ENCODE results near the gene WDR55.
"Not testable (repeated sequence)": the region's sequence is repeated elsewhere in the genome, so short reads cannot be mapped to it uniquely, and the experiment has no call there.

Gene WDR55

DNA sequence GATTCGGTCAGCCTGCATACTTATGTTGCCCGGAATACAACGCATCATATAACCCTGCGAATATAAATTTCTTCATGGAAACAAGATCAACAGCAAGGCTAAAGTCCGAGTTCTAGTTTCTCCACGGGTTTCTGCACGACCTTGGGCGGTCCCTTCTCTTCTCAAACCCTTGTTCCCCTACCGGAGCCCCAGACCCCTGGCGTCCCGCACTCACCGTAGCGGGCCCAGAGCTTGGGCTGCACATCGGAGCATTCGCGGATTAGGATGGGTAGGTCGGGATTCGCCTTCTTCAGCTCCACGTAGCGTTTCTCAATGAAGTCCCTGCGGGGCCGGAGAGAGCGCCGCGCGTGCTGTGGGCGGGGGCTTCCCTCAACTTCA, 17.7 kb upstream of the WDR55 start:
- Histone ChIP-seq H3K4me1 (ENCODE audit: insufficient read depth, insufficient read length) (no peaks in the 10 kb centered on the region), H3K9ac (ENCODE audit: insufficient read length, low read depth) (peak overlapping the region; percentile 92), H3K36me3 (ENCODE audit: insufficient read depth, insufficient read length, low read length) (peaks cover 61% of the 10 kb centered on the region), H3K27me3 (ENCODE audit: insufficient read depth, insufficient read length) (no peaks in the 10 kb centered on the region), H3K4me3 (ENCODE audit: insufficient read length, low read depth) (peak overlapping the region; percentile 71), H3K9me3 (ENCODE audit: insufficient read depth, low read length) (no peaks in the 10 kb centered on the region)
- TF ChIP-seq YY1 (IDR thresholded peaks at IDR 0.05; ENCODE audit: insufficient read depth, insufficient read length) (no peak), SUZ12 (IDR thresholded peaks at IDR 0.05; ENCODE audit: extremely low read depth, insufficient read depth, insufficient read length) (no peak), ZNF274 (IDR thresholded peaks at IDR 0.05; ENCODE audit: low read depth, low read length) (no peak)
- DNase-seq (ENCODE audit: low read depth, low spot score), result no peak

DNA sequence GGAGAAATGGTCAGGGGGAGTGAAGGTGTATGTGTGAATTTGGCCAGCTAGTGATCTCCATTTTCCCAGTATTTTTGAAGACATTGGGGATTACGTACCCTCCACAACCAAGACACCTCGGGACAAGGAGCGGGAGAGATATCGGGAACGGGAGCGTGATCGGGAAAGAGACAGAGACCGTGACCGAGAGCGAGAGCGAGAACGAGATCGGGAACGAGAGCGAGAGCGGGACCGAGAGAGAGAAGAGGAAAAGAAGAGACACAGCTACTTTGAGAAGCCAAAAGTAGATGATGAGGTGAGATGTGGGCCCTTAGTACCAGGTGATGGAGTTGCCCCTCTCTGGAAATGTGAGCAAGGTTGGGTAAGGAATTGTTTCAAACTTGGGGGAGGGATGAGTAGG, 5.8 kb upstream of the WDR55 start:
- no peaks in the 10 kb centered on the region for H3K9me3 ChIP-seq (ENCODE audit: insufficient read depth, low read length)
- no peak for TF ChIP-seq SUZ12 (IDR thresholded peaks at IDR 0.05; ENCODE audit: extremely low read depth, insufficient read depth, insufficient read length)
- TF ChIP-seq ZNF274 (IDR thresholded peaks at IDR 0.05; ENCODE audit: low read depth, low read length), result no peak
- TF ChIP-seq YY1 (IDR thresholded peaks at IDR 0.05; ENCODE audit: insufficient read depth, insufficient read length), result no peak
- no peaks in the 10 kb centered on the region for H3K27me3 ChIP-seq (ENCODE audit: insufficient read depth, insufficient read length)
- H3K4me3 ChIP-seq (ENCODE audit: insufficient read length, low read depth), result no peak overlapping the region
- H3K4me1 ChIP-seq (ENCODE audit: insufficient read depth, insufficient read length), result no peaks in the 10 kb centered on the region
- no peak overlapping the region for H3K9ac ChIP-seq (ENCODE audit: insufficient read length, low read depth)
- H3K36me3 ChIP-seq (ENCODE audit: insufficient read depth, insufficient read length, low read length), result peaks cover 83% of the 10 kb centered on the region
- DNase-seq (ENCODE audit: low read depth, low spot score), result no peak

DNA sequence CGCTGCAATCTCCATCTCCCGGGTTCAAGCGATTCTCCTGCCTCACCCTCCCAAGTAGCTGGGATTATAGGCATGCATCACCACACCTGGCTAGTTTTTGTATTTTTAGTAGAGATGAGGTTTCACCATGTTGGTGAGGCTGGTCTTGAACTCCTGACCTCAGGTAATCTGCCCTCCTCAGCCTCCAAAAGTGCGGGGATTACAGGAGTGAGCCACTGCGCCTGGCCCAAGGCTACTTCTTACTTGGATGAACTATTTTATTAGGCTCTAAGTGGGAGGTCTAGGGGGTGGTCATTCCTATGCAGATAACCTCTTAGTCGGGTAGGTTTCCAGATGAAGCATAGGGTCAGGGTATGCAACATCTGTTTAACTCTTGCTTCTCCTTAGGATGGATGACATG, 4.3 kb upstream of the WDR55 start:
- peaks cover 70% of the 10 kb centered on the region for H3K36me3 ChIP-seq (ENCODE audit: insufficient read depth, insufficient read length, low read length)
- not testable (repeated sequence) for H3K9ac ChIP-seq (ENCODE audit: insufficient read length, low read depth); H3K27me3 ChIP-seq (ENCODE audit: insufficient read depth, insufficient read length); H3K4me3 ChIP-seq (ENCODE audit: insufficient read length, low read depth); H3K4me1 ChIP-seq (ENCODE audit: insufficient read depth, insufficient read length); DNase-seq (ENCODE audit: low read depth, low spot score); H3K9me3 ChIP-seq (ENCODE audit: insufficient read depth, low read length)

DNA sequence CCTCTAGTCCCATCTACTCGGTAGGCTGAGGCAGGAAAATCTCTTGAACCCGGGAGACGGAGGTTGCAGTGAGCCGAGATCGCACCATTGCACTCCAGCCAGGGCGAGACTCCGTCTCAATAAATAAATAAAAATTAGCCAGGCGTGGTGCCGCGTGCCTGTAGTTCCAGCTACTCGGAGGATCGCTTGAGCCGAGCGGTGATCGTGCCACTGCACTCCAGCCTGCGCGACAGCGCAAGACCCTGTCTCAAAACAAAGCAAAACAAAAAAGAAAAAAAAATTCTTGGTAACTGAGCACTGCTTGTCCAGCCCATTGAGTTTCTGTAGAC, 710 bp upstream of the WDR55 start:
- Histone ChIP-seq H3K9ac (ENCODE audit: insufficient read length, low read depth) (peak overlapping the region; percentile 92), H3K36me3 (ENCODE audit: insufficient read depth, insufficient read length, low read length) (peaks cover 69% of the 10 kb centered on the region)

DNA sequence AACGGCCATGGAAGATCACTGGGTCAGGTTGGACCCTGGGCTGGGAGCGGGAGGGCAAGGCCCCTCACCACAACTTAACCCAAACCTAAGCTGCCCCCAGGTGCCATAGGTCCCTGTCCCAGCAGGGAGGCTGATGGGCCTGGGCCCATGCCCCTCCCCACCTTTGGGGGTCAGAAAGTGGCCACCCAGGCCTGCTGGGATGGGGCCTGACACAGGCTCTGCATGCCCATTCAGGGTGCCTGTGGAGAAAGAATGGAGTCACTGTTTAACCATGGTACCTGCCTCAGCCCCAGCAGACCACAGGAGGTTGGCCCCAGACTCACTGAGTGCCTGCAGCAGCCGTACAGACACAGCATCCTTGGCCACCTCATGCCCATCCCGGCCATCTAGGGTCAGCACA, 6.3 kb downstream of the WDR55 start:
- H3K4me1 ChIP-seq (ENCODE audit: insufficient read depth, insufficient read length); H3K9me3 ChIP-seq (ENCODE audit: insufficient read depth, low read length); H3K9ac ChIP-seq (ENCODE audit: insufficient read length, low read depth); DNase-seq (ENCODE audit: low read depth, low spot score); H3K27me3 ChIP-seq (ENCODE audit: insufficient read depth, insufficient read length); H3K4me3 ChIP-seq (ENCODE audit: insufficient read length, low read depth): not testable (repeated sequence)
- peaks cover 86% of the 10 kb centered on the region for H3K36me3 ChIP-seq (ENCODE audit: insufficient read depth, insufficient read length, low read length)

More for the DNA sequence above, 710 bp upstream of the WDR55 start:
- H3K4me1 ChIP-seq (ENCODE audit: insufficient read depth, insufficient read length), result peaks cover 3% of the 10 kb centered on the region
- no peaks in the 10 kb centered on the region for H3K9me3 ChIP-seq (ENCODE audit: insufficient read depth, low read length)
- H3K27me3 ChIP-seq (ENCODE audit: insufficient read depth, insufficient read length), result no peaks in the 10 kb centered on the region
- TF ChIP-seq SUZ12 (IDR thresholded peaks at IDR 0.05; ENCODE audit: extremely low read depth, insufficient read depth, insufficient read length), result no peak
- no peak for TF ChIP-seq ZNF274 (IDR thresholded peaks at IDR 0.05; ENCODE audit: low read depth, low read length)
- TF ChIP-seq YY1 (IDR thresholded peaks at IDR 0.05; ENCODE audit: insufficient read depth, insufficient read length), result no peak
- DNase-seq (ENCODE audit: low read depth, low spot score), result no peak
- H3K4me3 ChIP-seq (ENCODE audit: insufficient read length, low read depth), result peak overlapping the region; percentile 93

DNA sequence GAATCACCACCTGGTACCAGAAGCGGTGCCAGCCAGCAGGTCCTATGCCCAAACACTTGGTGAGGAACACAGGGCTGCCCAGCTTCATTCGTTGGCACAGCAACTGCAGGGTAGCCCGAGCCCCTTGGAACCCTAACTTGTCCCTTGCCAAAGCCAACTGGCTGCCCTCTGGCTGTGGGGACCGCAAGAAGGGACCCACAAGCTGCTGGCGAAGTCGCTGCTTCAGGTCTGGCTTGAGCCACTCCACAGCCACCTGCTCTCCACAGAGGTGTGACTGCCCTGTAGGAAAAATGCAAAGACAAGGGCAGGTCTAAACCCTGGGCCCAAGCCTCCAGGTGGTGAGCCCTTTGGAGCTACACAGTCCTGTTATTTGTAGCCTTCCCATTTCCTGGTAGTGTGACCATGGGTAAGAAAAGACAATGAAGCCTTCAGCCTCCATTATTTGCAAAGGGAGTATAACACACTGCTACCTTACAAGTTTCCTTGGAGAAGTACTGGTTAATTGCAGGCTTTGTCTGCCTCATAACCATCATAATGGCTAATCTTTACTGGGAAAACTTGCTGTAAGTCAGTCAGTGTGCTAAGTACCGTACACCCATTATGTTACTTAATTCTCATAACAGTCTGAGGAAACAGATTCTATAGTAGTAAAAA, 6.9 kb downstream of the WDR55 start:
- DNase-seq (ENCODE audit: low read depth, low spot score), result no peak
- peaks cover 90% of the 10 kb centered on the region for H3K36me3 ChIP-seq (ENCODE audit: insufficient read depth, insufficient read length, low read length)
- H3K9me3 ChIP-seq (ENCODE audit: insufficient read depth, low read length), result no peaks in the 10 kb centered on the region
- TF ChIP-seq YY1 (IDR thresholded peaks at IDR 0.05; ENCODE audit: insufficient read depth, insufficient read length) (no peak), ZNF274 (IDR thresholded peaks at IDR 0.05; ENCODE audit: low read depth, low read length) (no peak), SUZ12 (IDR thresholded peaks at IDR 0.05; ENCODE audit: extremely low read depth, insufficient read depth, insufficient read length) (no peak)
- H3K4me3 ChIP-seq (ENCODE audit: insufficient read length, low read depth), result no peak overlapping the region
- no peaks in the 10 kb centered on the region for H3K4me1 ChIP-seq (ENCODE audit: insufficient read depth, insufficient read length)
- H3K27me3 ChIP-seq (ENCODE audit: insufficient read depth, insufficient read length), result no peaks in the 10 kb centered on the region
- no peak overlapping the region for H3K9ac ChIP-seq (ENCODE audit: insufficient read length, low read depth)

DNA sequence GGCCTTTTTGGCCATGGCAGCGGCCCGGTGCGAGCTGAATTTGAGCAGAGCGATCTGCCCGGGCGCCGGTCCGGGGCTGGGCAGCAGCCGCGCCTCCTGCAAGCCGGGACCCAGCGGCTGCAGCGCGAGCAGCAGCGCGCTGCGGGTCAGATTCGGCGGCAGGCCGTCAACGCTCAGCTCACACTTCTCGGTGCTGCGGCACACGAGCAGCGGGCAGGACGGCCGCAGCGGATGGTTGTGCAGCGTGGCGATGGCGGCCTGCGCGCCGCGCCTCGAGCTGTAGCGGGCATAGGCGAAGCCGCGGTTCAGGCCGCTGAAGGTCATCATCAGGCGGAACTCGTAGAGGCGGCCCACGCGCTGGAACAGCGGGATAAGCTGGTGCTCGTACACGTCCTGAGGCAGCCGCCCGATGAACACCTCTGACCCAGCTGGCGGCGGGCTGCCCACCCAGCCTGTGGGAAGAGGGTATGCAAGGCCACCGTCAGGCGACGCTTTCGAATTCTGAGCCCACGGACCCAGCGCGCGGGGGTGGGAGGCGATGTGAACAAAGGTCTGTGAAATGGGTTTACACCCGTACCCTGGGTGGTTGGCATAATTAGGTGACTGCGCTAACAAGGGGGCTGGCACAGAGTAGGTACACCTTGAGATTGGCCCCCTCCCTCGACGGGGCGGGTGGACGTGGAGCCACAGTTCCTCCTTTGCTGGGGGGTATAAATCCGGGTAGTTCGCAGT, 7.9 kb downstream of the WDR55 start:
- H3K4me3 ChIP-seq (ENCODE audit: insufficient read length, low read depth), result no peak overlapping the region
- H3K27me3 ChIP-seq (ENCODE audit: insufficient read depth, insufficient read length), result no peaks in the 10 kb centered on the region
- peaks cover 90% of the 10 kb centered on the region for H3K36me3 ChIP-seq (ENCODE audit: insufficient read depth, insufficient read length, low read length)
- no peaks in the 10 kb centered on the region for H3K9me3 ChIP-seq (ENCODE audit: insufficient read depth, low read length)
- no peak overlapping the region for H3K9ac ChIP-seq (ENCODE audit: insufficient read length, low read depth)
- no peak for DNase-seq (ENCODE audit: low read depth, low spot score)
- no peaks in the 10 kb centered on the region for H3K4me1 ChIP-seq (ENCODE audit: insufficient read depth, insufficient read length)
- TF ChIP-seq YY1 (IDR thresholded peaks at IDR 0.05; ENCODE audit: insufficient read depth, insufficient read length) (no peak), SUZ12 (IDR thresholded peaks at IDR 0.05; ENCODE audit: extremely low read depth, insufficient read depth, insufficient read length) (no peak), ZNF274 (IDR thresholded peaks at IDR 0.05; ENCODE audit: low read depth, low read length) (no peak)
